Mucosa of descending colon (tissue), 3 donors: Measurements from ENCODE around the gene ITGB1BP2. TPM values are rescaled to one million over a fixed set of nuclear protein-coding genes. Genes with fewer than 3 reads are reported as not detected.
"Not testable (repeated sequence)": the region's sequence is repeated elsewhere in the genome, so short reads cannot be mapped to it uniquely, and the experiment has no call there.

Source experiments
- ATAC-seq: fragments of 200-7000 bp; cut with Tn5 transposase; one replicate; pipeline ENCODE4 v1.9.1; 2020; ENCODE audit warnings: mild to moderate bottlenecking, moderate library complexity
- DNase-seq, 3 donors: peaks; one replicate each; pipeline ENCODE4 v3.0.0-alpha.2; 2020
- H3K36me3 ChIP-seq: fragments of 200-600 bp; one replicate; pipeline ENCODE4 v1.8.0; 2021; ENCODE audit warnings: low read depth, mild to moderate bottlenecking
- H3K4me1 ChIP-seq: fragments of 200-600 bp; one replicate; pipeline ENCODE4 v1.8.0; 2021; ENCODE audit warnings: low read depth, mild to moderate bottlenecking
- H3K4me3 ChIP-seq: fragments of 200-600 bp; one replicate; pipeline ENCODE4 v1.8.0; 2021; ENCODE audit warnings: mild to moderate bottlenecking
- H3K9me3 ChIP-seq: fragments of 200-600 bp; one replicate; pipeline ENCODE4 v1.8.0; 2021; ENCODE audit warnings: mild to moderate bottlenecking
- CTCF ChIP-seq: fragments of 200-600 bp; IDR thresholded peaks from one replicate; pipeline ENCODE4 v1.8.0; 2022; ENCODE audit warnings: antibody characterized with exemption, mild to moderate bottlenecking
- intact Hi-C, 2 donors: fragments of 100-400 bp; cut with DNase I in 1 of 2; cut with micrococcal nuclease in 1 of 2; formaldehyde crosslinking; loops; one replicate each; pipeline versions ENCODE4 v1.11.0 to v1.11.1; 2022; cut with DNase I, micrococcal nuclease
- total RNA-seq, 3 donors: library from RNA; stranded (reverse); fragmentation: NEBNext Ultra II Directional in 2 of 3; extraction: Animal tissue kit (Norgen Biotek cat#: 25700) in 2 of 3; gene quantifications; one replicate each; pipeline versions ENCODE4 v1.2.1 to v1.2.4, GENCODE V29; 2021 to 2023
- donor health status: DM: no; HTN: no; CAD: no; lungs with moderate emphysema.
- donor health status: DM: no; HTN: no; CAD: no.
- donor health status: DM: no; HTN: yes; CAD: no.

ITGB1BP2 gene
- total RNA-seq, 3 donors from 2014 or later: 1.3 to 5.9 (median 1.6) TPM

- intact Hi-C loops: no loop called here
- no peak for TF ChIP-seq CTCF
- H3K9me3 ChIP-seq: no peaks in the 10 kb centered on the region
- DNase-seq: no peak
- H3K4me1 ChIP-seq: no peaks in the 10 kb centered on the region
- ATAC-seq: no peak
- H3K4me3 ChIP-seq: no peak overlapping the region
- no peaks in the 10 kb centered on the region for H3K36me3 ChIP-seq
Observed at GRCh38 chrX:71256856-71257255, 44.7 kb upstream of the ITGB1BP2 start.

DNA sequence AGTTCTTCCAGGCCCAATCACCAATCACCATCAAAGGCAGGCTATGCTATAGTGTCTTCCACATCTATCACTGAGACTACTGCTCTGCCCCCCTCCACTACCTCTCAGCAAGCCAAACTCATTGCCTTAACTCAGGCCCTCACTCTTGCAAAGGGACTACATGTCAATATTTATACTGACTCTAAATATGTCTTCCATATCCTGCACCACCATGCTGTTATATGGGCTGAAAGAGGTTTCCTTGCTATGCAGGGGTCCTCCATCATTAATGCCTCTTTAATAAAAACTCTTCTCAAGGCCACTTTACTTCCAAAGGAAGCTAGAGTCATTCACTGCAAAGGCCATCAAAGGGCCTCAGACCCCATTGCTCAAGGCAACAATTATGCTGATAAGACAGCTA is 32.9 kb upstream of the ITGB1BP2 start:
- ATAC-seq, H3K36me3 ChIP-seq, intact Hi-C loops, H3K4me3 ChIP-seq, DNase-seq, H3K9me3 ChIP-seq, H3K4me1 ChIP-seq: not testable (repeated sequence)

DNA sequence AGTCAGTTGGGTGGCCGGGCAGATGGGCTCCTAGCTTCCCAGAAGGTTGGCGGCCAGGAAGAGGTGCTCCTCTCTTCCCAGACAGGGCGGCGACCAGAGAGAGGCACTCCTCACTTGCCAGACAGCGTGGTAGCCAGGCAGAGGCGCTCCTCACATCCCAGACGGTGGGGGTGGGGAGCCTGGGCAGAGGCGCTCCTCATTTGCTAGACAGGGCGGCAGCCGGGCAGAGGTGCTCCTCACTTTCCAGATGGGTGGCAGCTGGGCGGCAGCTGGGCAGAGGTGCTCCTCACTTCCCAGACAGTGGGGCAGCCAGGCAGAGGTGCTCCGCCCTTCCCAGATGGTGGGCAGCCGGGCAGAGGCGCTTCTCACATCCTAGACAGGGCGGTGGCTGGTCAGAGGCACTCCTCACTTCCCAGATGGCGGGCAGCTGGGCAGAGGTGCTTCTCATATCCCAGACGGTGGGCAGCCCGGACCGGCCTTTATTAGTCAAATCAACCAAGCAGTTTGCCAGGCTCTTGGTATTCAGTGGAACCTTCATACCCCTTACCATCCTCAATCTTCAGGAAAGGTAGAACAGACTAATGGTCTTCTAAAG is 31.7 kb upstream of the ITGB1BP2 start:
- no peaks in the 10 kb centered on the region for H3K4me1 ChIP-seq
- no peak overlapping the region for H3K4me3 ChIP-seq
- H3K36me3 ChIP-seq: no peaks in the 10 kb centered on the region
- DNase-seq: no peak
- TF ChIP-seq CTCF: no peak
- intact Hi-C loops: no loop called here
- ATAC-seq: no peak
- H3K9me3 ChIP-seq: no peaks in the 10 kb centered on the region

DNA sequence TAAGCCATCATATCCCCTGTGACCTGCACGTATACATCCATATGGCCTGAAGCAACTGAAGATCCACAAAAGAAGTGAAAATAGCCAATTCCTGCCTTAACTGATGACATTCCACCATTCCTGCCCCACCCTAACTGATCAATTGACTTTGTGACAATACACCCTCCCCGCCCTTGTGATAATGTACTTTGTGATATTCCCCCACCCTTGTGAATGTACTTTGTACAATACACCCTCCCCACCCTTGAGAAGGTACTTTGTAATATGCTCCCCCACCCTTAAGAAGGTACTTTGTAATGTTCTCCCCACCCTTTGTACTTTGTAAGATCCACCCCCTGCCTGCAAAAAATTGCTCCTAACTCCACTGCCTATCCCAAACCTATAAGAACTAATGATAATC is 29.2 kb upstream of the ITGB1BP2 start:
- H3K4me3 ChIP-seq, DNase-seq, intact Hi-C loops, H3K9me3 ChIP-seq, ATAC-seq, H3K36me3 ChIP-seq, H3K4me1 ChIP-seq: not testable (repeated sequence)

DNA sequence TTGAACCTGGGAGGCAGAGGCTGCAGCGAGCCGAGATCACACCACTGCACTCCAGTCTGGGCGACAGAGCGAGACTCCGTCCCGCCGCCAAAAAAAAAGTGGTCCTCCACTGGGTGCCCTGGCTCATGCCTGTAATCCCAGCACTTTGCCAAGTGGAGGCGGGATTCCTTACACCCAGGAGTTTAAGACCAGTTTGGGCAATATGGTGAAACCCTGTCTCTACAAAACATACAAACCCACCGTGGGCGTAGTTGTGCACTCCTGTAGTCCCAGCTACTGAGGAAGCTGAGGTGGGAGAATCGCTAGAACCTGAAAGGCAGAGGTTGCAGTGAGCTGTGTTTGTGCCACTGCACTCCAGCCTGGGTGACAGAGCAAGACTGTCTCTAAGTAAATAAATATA is 20.2 kb upstream of the ITGB1BP2 start:
- H3K4me3 ChIP-seq, DNase-seq, intact Hi-C loops, H3K36me3 ChIP-seq, ATAC-seq, H3K9me3 ChIP-seq, H3K4me1 ChIP-seq: not testable (repeated sequence)

DNA sequence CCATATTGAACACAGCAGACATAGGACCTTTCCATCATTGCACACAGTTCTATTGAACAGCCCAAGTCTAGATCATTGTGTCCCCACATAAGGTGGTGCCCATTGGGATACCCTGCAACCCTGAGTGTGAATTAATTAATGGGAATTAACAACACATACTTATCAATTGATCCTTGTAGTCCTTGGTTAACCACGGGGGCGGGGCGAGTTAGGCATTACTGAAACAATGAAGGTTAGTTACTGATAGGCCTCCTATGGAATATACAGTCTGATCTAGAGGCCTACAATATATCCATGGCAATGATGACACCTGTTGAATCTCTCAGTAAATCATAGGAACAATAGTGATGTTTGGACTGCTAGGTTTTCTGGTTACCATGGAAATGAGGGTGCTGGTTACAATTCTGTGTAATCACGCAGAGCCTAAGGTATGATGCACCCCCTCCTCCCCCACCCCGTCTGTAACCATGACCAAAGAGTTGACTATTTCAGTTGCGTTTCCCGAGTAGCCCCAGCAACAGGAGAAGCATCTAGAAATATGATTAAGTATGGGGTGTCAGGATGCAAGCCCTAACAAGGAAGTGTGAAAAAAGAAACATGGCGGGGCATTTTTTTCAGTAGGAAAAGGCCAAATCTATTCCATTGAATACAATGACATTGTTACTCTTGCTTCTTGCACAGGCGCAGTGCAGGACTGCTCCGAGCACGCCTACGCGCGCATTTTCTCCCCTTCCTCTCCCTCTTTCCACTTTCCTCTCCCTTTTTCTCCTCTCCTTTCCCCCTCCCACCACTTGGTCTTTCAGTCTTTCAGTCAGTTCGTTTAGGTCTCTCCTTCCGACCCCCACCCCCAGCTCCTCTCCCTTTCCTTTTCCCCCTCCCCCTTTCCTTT is 18.8 kb upstream of the ITGB1BP2 start:
- no peaks in the 10 kb centered on the region for H3K36me3 ChIP-seq
- H3K9me3 ChIP-seq: no peaks in the 10 kb centered on the region
- intact Hi-C loops: no loop called here
- no peak for TF ChIP-seq CTCF
- H3K4me1 ChIP-seq: no peaks in the 10 kb centered on the region
- peak in 1 of 3 donors; percentile 12 for DNase-seq
- peak; percentile 68 for ATAC-seq
- H3K4me3 ChIP-seq: no peak overlapping the region

DNA sequence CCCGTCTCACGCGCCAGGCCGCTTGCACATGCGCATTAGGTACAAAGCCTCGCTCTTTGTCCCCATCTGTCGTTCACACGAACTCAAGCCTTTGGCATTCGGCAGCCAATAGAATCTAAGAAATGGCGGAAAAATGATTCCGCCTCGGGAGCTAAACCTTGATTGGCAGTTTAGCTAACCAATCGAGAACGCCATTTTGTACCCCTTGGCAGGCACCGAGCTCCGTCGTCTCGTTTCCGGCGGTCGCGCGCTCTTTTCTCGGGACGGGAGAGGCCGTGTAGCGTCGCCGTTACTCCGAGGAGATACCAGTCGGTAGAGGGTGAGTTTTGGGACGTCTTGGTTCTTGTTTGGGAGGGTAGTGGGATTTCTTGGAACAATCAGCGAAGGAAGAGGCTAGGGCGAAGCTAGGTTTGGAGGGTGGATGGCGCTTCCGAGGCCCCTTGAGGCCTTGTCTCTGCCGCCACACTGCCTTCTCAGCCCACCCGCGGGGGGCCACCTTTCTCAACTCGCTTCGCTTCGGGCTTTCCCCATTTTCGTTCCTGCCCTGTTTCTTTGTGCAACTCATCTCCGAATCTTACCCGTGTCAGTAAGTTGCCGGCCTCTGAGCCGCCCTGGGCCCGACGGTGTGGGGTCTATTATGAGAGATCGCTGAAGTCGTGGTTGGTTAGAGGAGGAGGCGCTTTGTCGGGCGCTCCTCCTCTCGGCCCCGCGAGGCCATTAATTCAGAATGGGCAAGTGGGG is 18.0 kb upstream of the ITGB1BP2 start, which contains the start of gene NONO:
NONO (plus strand) TSS at position 233 of the 741 bp plus-strand sequence. CDS start 7,003 bp downstream, outside the sequence.
- H3K4me1 ChIP-seq: no peaks in the 10 kb centered on the region
- no peak for TF ChIP-seq CTCF
- no peaks in the 10 kb centered on the region for H3K36me3 ChIP-seq
- H3K9me3 ChIP-seq: no peaks in the 10 kb centered on the region
- intact Hi-C loops: no loop called here
- peak; percentile 84 to 91 (median 86) for DNase-seq
- H3K4me3 ChIP-seq: peak within 1 kb of the TSS; percentile 50
- ATAC-seq: peak; percentile 96
